GM21390 (cell line): ENCODE data around the gene PEX19.

Source experiments
- ATAC-seq: cut with Tn5 transposase; IDR thresholded peaks from one replicate; pipeline ENCODE4 v1.9.1; 2021; ENCODE audit not compliant: unreplicated experiment

Gene PEX19

DNA sequence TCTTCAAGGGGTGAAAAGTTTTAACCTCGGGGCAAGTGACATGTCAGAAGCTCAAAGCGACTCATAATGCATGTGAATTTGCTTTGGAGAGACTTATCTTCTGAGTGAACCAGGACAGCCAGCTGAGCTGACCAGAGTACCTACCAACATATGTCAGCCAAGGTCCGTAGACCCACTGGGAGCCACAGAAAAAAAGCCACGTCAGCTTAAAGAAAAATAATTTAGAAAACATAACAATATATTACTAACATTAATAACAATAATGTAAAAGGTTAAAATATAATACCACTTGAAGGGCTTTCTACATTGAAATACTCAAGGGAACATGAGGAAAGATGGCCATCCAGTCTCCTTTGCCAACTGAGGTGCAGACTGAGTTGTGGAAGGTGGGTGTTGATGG is 6.9 kb downstream of the PEX19 start:
- no peak for ATAC-seq

DNA sequence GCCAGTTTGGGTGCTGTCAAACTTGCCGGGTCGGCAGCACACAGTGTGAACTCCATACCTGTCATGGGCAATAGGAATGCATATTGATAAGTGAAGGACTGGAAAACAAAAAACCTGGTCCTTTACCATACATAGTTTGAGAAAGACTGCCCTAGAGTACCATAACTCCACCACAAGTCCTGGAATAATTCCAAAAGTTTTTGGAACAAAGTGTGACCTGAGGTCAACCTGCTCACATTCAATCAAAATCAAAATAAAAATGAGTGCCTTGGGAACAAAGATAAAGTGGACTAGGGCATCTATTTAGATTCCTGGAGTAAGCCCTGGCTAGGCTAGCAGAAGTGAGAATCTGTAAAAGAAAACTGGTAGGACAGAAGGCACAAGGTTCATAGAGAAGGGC is 7.6 kb downstream of the PEX19 start:
- ATAC-seq, result no peak

DNA sequence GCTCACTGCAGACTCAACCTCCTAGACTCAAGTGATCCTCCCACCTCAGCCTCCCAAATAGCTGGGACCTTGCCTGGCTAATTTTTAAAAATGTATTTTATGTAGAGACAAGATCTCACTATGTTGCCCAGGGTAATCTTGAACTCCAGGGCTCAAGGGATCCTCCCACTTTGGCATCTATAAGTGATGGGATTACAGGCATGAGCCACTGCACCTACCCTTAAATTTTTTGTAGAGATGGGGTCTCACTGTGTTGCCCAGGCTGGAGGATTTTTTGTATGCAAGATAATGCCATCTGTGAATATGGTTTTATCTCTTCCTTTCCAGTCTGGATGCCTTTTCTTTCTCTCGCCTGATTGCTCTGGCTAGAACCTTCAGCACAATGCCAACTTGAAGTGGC is 13.9 kb downstream of the PEX19 start:
- ATAC-seq, result no peak

DNA sequence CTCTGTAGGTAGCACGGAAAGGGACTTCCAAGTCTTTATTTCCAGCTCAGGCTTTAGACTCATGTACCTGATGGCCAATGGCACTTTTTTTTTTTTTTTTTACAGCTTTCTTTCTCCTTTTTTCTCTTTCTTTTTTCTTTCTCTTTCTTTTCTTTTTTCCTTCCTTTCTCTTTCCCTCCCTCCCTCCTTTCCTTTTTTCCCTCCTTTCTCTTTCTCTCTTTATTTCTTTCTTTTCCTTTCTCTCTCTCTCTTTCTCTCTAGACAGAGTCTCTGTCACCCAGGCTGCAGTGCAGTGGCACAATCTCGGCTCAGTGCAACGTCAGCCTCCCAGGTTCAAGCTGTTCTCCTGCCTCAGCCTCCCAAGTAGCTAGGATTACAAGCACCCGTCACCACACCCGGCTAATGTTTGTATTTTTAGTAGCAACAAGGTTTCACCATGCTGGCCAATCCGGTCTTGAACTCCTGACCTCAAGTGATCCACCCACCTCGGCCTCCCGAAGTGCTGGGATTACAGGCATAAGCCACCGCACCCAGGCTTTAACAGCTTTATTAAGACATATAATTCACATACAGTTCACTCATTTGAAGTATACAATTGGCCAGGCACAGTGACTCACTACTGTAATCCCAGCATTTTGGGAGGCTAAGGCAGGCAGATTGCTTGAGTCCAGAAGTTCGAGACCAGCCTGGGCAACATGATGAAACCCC is 17.5 kb downstream of the PEX19 start:
- no peak for ATAC-seq

DNA sequence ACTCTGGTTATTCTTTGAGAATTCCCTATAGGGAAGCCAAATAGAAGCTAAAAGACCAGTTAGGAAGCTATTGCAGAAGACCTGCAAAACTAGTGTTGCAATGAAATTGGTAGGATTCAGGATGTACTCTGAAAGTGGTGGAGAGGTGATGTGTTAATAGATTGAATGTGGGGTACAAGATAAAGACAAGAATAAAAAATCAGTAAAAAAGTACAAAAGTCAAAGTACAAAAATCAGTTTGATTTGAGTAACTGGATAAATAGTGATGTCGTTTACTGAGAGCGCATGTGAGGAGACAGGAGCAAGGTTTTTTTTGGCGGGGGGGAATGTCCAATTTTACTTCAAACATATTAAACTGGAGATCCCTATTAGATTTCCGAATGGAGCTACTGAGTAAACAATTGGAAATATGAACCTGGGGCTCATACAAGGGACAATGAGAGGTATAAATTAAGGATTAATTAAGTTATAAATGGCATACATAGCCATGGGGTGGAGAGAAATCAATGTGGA is 20.1 kb downstream of the PEX19 start:
- ATAC-seq, result no peak

DNA sequence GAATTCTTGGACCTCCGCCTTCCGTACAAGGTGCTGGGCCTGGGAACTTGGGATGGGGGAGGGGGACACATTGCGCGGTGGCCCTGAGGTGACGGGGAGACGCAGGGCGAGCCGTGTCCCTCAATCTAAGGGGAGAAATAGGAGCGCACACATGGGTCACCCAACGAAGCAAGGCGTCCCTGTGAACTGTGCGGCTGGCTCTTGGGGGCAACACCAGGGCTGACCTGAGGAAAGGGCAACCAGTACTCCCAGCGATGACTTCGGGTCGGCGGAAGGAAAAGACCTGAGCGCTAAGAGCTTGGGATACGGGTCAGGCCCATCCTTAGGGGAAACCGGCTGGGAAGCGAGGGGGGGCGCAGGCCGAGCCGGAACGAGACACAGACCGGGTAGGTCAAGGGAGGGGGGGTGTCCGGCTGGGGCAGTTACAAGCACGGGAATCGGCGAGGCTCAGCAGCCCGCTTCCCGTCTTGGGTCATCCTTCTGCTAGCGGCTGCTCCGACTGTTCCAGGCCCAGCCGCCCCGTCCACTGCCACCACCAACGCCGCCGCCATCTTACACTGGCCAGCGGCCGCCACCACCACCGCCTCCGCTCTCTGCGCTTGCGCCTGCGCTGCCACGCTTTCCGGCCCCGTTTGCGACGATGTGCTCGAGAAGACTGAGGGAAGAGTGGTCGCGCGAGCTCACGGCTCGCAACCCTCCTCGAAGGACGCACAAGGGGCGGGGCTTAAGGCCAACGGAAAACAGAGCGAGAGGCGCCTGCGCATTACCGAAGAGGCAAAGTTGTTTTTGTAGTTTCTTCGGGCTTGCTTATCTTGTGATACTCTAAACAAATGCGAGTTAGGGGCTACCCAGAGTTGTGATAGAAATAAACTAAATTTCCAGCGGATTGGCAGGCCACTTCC is 22.8 kb downstream of the PEX19 start, which contains the start of gene DCAF8:
DCAF8 (minus strand) TSS at position 657 of the 902 bp plus-strand sequence. CDS start 18,541 bp downstream, outside the sequence.
- peak; percentile 79 for ATAC-seq

DNA sequence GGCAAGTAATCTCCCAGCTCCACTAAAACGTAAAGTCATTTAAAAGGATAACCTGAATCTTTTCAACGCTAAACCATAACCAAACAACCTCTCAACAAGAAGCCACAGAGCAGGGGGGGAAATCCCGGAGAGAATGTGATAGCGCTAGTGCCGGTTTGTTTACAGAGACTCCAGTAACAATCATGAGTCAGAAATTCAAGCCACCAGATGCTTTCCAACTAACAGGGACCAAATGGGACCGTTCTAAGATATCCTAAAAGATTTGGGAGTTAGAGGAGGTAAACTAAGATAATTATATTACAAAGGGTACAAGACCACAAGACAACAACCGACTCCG is 23.4 kb downstream of the PEX19 start:
- ATAC-seq, result peak; percentile 26

DNA sequence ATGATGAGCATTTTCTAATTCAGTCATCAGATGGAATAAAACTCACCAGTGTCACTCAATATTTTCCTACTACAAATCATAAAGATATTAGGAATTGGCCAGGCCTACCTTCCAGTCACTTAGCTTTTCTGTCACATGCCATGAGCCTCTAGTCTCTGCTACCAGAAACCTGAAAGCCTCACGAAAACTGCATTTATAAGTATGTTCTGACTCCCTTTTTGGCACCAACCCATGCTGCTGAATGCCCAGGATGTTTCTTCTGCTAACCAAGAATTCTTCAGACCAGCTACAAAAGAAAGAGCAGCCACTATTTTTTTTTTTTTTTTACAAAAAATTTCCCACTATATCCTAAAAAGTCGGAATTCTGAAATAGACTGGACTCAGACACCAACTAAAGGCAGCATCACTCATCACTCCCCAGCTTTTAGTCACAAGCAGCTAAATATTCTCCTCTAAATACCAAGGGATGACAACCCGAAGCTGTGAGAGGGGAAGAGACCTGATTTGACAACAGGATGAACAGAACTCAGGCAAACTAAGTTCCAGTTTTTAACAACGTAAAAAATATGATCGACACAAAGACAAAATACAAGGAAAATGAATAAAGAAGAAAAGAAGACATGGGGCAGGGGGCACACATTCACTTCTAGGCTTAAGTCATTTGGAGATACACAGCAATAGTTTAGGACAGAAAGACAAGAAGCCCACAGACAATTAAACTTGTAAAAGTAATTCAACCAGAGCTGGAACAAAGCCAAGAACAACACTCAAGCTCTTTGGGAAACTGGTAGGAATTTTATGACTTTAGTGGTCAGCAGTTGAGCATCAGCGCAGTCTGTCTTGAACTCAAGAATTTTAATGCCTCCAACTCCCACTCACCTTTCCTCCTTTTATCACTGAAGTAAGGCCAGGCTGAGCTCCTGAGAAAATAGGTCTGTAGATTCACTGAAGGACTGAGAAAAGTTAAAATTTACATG is 24.2 kb downstream of the PEX19 start:
- ATAC-seq, result no peak

DNA sequence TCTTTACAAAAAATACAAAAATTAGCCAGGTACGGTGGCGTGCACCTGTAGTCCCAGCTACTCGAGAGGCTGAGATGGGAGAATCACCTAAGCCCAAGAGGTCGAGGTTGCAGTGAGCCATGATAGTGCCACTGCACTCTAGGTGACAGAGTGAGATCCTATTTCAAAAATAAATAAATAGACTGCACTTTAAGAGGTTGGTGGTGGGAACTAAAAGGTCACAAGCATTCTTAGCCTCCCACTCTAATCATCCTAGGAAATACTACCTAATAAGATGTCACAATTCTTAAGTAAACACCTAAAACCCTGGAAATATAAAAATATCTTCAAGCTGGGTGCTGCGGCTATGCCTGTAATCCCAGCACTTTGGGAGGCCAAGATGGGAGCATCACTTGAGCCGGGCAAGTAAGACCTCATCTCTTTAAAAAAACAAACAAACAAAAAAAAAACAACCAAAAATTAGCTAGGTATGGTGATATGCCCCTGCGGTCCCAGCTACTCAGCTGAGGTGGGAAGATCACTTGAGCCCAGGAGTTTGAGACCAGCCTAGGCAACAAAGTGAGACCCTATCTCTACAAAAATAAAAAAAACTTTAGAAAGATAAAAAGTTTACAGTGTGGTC is 26.6 kb downstream of the PEX19 start:
- no peak for ATAC-seq

DNA sequence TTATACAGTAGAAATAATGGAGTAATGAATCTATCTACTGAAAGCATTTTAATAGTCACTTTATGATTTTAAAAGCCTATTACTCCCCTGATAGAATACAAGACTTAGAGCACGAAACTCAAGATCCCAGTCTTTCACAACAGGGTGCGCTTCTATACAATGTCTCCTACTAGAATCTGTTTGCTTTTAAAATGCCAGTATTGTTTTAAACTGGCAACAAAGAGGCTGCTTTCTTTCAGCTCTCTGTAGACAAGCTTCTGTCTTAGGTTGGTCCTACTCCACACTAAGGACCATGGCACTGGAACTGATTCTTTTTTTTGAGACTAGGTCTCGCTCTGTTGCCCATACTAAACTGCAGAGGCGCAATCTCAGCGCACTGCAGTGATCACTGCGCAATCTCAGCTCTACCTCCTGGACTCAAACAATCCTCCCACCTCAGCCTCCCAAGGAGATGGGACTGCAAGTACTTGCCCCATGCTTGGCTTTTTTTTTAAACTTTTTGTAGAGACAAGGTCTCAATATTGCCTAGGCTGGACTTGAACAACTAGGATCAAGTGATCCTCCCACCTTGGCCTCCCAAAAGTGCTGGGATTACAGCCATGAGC is 27.4 kb downstream of the PEX19 start:
- no peak for ATAC-seq

DNA sequence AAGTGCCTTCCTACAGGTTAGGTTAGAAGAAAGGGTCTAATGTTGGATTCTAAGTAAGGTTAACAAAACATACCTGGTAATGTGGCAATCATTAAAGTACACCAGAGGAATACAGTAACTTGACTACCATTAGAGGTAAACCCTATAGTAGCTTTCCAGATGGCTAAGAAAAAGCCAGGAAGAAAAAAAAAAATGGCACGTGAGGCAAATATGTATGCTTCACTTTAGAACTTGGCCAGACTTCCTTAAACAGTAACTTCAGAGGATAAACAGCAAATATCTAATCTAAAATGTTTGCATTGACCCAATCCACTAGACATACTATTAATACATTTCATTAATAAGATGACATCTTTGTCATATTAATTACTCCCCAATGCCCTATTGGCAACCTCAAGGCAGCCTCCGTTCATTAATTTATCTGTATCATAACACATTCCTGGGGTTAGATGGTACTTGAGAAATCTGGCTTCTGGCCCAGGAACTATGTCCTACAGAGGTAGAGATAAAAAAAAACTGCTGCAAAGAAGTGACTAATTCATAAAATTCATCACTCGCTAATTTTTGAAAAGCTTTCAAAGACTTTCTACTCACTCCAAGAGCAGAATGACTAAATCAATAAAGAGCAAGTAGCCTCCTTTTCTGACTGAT is 28.4 kb downstream of the PEX19 start:
- ATAC-seq, result no peak

DNA sequence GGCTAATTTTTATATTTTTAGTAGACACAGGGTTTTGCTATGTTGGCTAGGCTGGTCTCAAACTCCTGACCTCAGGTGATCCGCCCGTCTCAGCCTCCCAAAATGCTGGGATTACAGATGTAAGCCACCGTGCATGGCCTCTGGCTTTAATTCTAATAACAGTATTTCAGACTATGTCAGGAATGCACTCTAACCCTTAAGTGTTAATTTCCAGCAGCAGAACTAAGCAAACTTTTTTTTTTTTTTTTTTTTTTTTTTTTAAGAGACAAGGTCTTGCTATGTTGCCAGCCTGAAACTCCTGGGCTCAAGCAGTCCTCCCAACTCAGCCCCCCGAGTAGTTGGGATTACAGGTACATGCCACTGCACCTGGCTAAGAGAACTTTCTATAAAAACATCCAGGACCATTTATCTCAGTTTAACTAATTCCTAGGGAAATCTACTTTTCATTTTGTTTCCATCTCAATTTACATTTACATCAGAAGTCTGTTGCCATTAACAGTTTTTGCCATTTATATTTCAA is 29.1 kb downstream of the PEX19 start:
- ATAC-seq, result no peak

DNA sequence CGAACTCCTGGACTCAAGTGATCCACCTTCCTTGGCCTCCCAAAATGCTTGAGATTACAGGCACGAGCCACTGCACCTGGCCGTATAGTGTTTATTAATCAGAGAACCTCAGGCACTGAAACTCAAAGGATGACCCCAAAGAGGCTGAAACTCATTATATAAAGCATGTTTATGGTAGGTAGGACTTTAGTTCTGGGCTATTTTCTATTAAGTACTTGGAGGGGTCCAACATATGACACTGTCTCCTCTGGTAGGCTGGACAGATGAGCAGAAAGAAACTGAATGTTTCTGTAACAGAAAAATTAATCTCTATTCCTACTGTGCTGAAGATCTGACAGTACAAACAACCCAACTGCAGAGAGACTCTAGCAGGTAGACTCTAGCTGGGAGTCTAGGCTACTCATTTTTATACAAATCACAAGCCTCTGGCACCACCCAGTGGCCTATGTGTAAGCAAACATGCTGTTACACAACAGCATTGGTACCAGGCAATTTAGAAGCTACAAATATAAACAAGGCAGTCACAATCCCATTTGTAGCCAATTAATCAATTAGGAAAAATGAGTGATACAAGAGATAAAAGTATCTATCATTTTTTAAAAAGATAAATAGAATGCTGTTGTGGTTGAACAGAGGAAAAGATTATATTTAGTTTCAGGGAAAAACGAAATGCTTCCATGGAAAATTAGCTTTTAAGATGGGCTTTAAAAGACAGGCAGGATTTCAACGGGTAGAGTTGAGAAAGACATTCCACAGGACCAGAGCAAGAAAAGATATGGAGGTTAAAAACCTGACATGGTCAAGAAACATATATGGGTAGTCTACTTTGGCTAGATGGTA is 33.0 kb downstream of the PEX19 start:
- peak; percentile 80 for ATAC-seq

DNA sequence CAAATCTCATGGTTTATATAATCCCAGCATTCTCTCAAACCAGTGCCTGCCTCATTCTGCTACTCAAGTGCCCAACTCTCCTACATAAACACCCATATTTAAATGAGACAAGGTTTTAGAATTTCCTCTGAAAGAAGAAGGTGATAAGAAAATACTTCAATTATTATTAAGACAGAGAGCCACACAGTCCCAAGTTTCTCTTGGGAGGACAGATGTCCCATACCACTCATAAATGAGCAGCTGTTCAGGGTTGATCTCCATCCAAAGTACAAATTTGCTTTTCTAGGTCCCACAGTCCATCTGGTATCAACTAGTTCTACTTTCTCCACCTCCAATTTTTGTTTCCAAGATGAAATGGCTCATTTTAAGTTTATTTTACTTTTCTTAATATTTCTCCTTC is 33.9 kb downstream of the PEX19 start:
- no peak for ATAC-seq

DNA sequence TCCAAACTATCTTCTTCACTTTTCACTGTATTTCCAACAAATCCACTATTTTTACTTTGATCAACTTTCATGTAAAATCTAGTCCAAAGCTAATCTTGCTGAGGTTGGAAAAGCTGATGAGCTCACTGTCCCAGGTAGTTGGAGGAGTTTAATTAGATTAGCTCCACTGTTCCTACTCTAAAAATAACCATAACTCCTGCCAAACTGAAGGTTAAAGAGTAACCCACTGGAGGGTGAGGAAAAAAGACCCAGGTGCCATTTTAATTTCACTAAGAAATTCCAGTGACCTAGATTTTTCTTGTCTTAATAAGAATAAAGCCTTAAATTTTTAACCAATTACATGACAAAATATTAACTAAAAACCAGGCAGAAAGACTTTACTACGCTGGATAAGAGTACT is 37.9 kb downstream of the PEX19 start:
- no peak for ATAC-seq

DNA sequence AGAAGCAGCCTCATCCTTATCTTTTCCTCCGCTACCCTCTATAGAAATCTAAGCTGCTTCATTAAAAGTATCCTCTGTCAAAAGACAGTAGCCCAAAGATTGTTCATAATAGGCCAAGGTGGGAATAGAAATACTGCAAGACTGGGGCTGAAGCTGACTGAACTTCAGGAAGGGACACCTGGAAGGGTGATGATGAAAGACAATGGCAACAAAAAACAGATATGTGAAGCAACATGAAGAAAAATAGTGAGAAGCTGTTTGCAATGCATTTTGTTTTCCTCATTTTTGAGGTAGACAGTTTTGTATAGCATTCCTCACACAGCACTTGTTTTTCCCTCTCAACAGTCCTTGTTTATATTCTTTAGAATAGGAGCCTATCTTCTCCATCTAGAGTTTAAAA is 39.5 kb downstream of the PEX19 start:
- no peak for ATAC-seq

DNA sequence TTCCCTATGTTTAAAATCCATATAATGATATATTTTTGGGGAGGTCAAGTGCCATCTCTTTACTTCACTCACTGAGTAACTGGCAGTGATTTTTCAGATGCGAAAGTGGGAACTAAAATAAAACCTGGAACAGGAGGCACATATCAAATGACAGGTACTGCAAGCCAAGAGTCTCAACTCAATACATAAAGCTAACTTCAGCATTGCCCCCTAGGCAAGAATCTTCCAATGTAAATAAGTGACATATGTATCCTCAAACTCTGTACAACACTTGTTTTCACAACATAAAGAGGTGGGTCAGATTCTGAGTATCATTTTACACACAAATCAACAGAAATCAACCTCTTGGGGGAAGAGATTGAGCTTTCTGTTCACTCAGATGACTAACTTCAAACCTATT is 40.7 kb downstream of the PEX19 start:
- no peak for ATAC-seq

DNA sequence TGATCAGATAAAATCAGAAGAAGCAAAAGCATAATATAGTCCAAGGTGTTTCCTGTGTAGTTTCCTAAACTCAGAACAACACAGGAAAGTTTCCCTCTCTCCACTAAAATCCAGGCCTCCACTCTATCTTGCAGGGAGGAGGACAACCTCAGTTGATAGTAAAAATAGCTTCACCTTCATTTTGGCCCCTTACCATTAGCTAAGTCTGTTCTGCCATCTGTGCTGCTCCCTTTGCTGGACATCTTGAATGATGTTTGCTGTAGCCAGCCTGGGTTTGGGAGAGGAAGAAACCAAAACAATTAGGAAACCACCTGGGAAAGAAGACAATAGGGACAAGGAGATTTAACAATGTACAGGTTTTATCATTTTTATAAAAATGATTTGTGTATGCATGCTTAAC is 41.2 kb downstream of the PEX19 start:
- ATAC-seq, result no peak
